Astrocyte (in vitro differentiated cells and primary cell): Measurements from ENCODE around the gene EYS. TPM values are rescaled to one million over a fixed set of nuclear protein-coding genes. Genes with fewer than 3 reads are reported as not detected.

ENCODE experiments used
- DNase-seq: peaks from one replicate; pipeline ENCODE4 v3.0.0-alpha.2; 2010; ENCODE audit warnings: low read depth
- FAIRE-seq: peaks from 2 replicates; lab custom pipeline; 2011; peaks lifted over from hg19 to GRCh38; lab: Jason Lieb, UNC
- H2AFZ ChIP-seq: 2 replicates; pipeline ENCODE4 v1.6.0; 2012; ENCODE audit warnings: low read depth, low read length, inconsistent platforms
- H3K27ac ChIP-seq: 2 replicates; pipeline ENCODE4 v1.5.1; 2011; ENCODE audit warnings: low read depth, low read length, inconsistent platforms
- H3K27me3 ChIP-seq: 2 replicates; pipeline ENCODE4 v1.6.0; 2011; ENCODE audit warnings: low read length, inconsistent platforms; ENCODE audit not compliant: insufficient read depth
- H3K36me3 ChIP-seq: 2 replicates; pipeline ENCODE4 v1.5.1; 2011; ENCODE audit warnings: low read length, inconsistent platforms; ENCODE audit not compliant: insufficient read depth
- H3K4me1 ChIP-seq: 2 replicates; pipeline ENCODE4 v1.5.1; 2011; ENCODE audit warnings: low read length, inconsistent platforms; ENCODE audit not compliant: insufficient read depth
- H3K4me2 ChIP-seq: 2 replicates; pipeline ENCODE4 v1.6.0; 2012; ENCODE audit warnings: low read length, inconsistent platforms
- H3K4me3 ChIP-seq: 2 replicates; pipeline ENCODE4 v1.5.1; 2011; ENCODE audit warnings: low read depth, mild to moderate bottlenecking, low read length, inconsistent platforms; ENCODE audit not compliant: insufficient read depth
- H3K79me2 ChIP-seq: 2 replicates; pipeline ENCODE4 v1.6.0; 2012; ENCODE audit warnings: mild to moderate bottlenecking, low read length, inconsistent platforms; ENCODE audit not compliant: insufficient read depth
- H3K9ac ChIP-seq: 2 replicates; pipeline ENCODE4 v1.6.0; 2012; ENCODE audit warnings: mild to moderate bottlenecking, low read length, inconsistent platforms
- H3K9me3 ChIP-seq: 2 replicates; pipeline ENCODE4 v1.5.1; 2012; ENCODE audit warnings: low read depth, mild to moderate bottlenecking, low read length, inconsistent platforms; ENCODE audit not compliant: insufficient read depth
- H4K20me1 ChIP-seq: 2 replicates; pipeline ENCODE4 v1.6.0; 2012; ENCODE audit warnings: low read length, inconsistent platforms; ENCODE audit not compliant: insufficient read depth
- H3K27ac Mint-ChIP-seq: one replicate; pipeline ENCODE4 v1.8.0; 2021; ENCODE audit warnings: mild to moderate bottlenecking, mixed read lengths; ENCODE audit not compliant: unreplicated experiment
- H3K27me3 Mint-ChIP-seq: one replicate; pipeline ENCODE4 v1.8.0; 2021; ENCODE audit warnings: low read depth, mixed read lengths; ENCODE audit not compliant: unreplicated experiment
- H3K36me3 Mint-ChIP-seq: one replicate; pipeline ENCODE4 v1.8.0; 2021; ENCODE audit warnings: low read depth, mixed read lengths; ENCODE audit not compliant: unreplicated experiment
- H3K4me1 Mint-ChIP-seq: one replicate; pipeline ENCODE4 v1.8.0; 2021; ENCODE audit warnings: low read depth, mixed read lengths; ENCODE audit not compliant: unreplicated experiment
- H3K4me3 Mint-ChIP-seq: one replicate; pipeline ENCODE4 v1.8.0; 2021; ENCODE audit warnings: mild to moderate bottlenecking, moderate library complexity, mixed read lengths; ENCODE audit not compliant: unreplicated experiment
- H3K9me3 Mint-ChIP-seq: one replicate; pipeline ENCODE4 v1.8.0; 2021; ENCODE audit warnings: mild to moderate bottlenecking, mixed read lengths; ENCODE audit not compliant: unreplicated experiment
- CTCF ChIP-seq: IDR thresholded peaks from 2 replicates; pipeline ENCODE4 v1.5.1; 2011; ENCODE audit warnings: low read depth, mild to moderate bottlenecking, inconsistent platforms, low read length, moderate library complexity; ENCODE audit not compliant: insufficient read depth
- EZH2 ChIP-seq: IDR thresholded peaks from 2 replicates; pipeline ENCODE4 v1.6.1; 2012; ENCODE audit warnings: mild to moderate bottlenecking, low read length, inconsistent platforms; ENCODE audit not compliant: insufficient read depth
- total RNA-seq: library from RNA; stranded (reverse); gene quantifications from 2 replicates; pipeline ENCODE4 v1.2.1, GENCODE V29; 2021

The EYS gene
- total RNA-seq, 1 donor from 2014 or later, result 0.16 TPM

GRCh38 chr6:64489763-64490162 is 1217.3 kb downstream of the EYS start:
- Histone ChIP-seq H3K36me3 (no peaks in the 10 kb centered on the region), H3K27me3 (no peaks in the 10 kb centered on the region), H3K9ac (no peak overlapping the region), H3K79me2 (no peaks in the 10 kb centered on the region), H3K27ac (no peak overlapping the region), H3K4me2 (no peak overlapping the region), H4K20me1 (no peaks in the 10 kb centered on the region), H2AFZ (no peak overlapping the region), H3K9me3 (no peaks in the 10 kb centered on the region), H3K4me3 (no peak overlapping the region), H3K4me1 (no peaks in the 10 kb centered on the region)
- no peaks in the 10 kb centered on the region for H3K27me3 Mint-ChIP-seq
- DNase-seq, result no peak
- no peak overlapping the region for H3K27ac Mint-ChIP-seq
- no peaks in the 10 kb centered on the region for H3K9me3 Mint-ChIP-seq
- H3K4me1 Mint-ChIP-seq, result no peaks in the 10 kb centered on the region
- no peak for FAIRE-seq
- H3K36me3 Mint-ChIP-seq, result no peaks in the 10 kb centered on the region
- TF ChIP-seq CTCF (no peak), EZH2 (no peak)
- no peak overlapping the region for H3K4me3 Mint-ChIP-seq

- H3K4me3 ChIP-seq, result no peak overlapping the region
Measured at GRCh38 chr6:64486578-64487351, 1220.3 kb downstream of the EYS start.

More at GRCh38 chr6:64486578-64487351, 1220.3 kb downstream of the EYS start:
- Histone ChIP-seq H3K4me2 (no peak overlapping the region), H3K27ac (no peak overlapping the region), H3K36me3 (no peaks in the 10 kb centered on the region), H3K27me3 (no peaks in the 10 kb centered on the region), H2AFZ (no peak overlapping the region), H3K9me3 (no peaks in the 10 kb centered on the region), H4K20me1 (no peaks in the 10 kb centered on the region), H3K4me1 (no peaks in the 10 kb centered on the region), H3K79me2 (no peaks in the 10 kb centered on the region), H3K9ac (no peak overlapping the region)
- FAIRE-seq (no peak), DNase-seq (no peak)
- Mint-ChIP-seq H3K27ac (no peak overlapping the region), H3K9me3 (no peaks in the 10 kb centered on the region), H3K4me3 (no peak overlapping the region), H3K4me1 (no peaks in the 10 kb centered on the region), H3K27me3 (no peaks in the 10 kb centered on the region), H3K36me3 (no peaks in the 10 kb centered on the region)
- TF ChIP-seq CTCF (no peak), EZH2 (no peak)
